ENCODE measurements around the gene MYO10.
A peak's percentile ranks its signal among the peaks of the same experiment; 100 is the strongest.

DNA sequence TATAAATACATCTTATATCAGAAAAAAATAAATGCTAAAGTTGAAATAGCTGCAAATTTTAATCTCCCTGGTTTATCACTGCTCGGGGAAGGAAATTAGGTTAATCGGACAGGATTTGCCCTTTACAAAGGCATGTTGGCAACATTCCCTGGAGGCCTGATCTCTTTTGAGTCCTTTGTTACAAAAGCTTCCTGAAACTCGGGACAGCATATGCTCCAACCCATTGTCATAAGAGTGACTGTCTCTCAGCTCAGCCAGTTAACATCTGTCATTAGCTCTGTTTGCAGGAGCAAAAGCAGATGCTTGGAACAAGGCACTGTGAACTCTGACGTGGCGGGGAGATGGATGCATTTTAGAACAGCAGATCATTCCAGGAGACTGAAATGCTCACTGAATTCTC, 80.6 kb downstream of the MYO10 start:
- TF ChIP-seq, protein P1, sequence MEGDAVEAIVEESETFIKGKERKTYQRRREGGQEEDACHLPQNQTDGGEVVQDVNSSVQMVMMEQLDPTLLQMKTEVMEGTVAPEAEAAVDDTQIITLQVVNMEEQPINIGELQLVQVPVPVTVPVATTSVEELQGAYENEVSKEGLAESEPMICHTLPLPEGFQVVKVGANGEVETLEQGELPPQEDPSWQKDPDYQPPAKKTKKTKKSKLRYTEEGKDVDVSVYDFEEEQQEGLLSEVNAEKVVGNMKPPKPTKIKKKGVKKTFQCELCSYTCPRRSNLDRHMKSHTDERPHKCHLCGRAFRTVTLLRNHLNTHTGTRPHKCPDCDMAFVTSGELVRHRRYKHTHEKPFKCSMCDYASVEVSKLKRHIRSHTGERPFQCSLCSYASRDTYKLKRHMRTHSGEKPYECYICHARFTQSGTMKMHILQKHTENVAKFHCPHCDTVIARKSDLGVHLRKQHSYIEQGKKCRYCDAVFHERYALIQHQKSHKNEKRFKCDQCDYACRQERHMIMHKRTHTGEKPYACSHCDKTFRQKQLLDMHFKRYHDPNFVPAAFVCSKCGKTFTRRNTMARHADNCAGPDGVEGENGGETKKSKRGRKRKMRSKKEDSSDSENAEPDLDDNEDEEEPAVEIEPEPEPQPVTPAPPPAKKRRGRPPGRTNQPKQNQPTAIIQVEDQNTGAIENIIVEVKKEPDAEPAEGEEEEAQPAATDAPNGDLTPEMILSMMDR (IDR thresholded peaks at IDR 0.05; ENCODE audit: extremely low read depth in 1 of 2, insufficient read depth in 1 of 2, low read depth in 1 of 2, low read length in 2 of 2) = no peak
- peak; percentile 47 for TF ChIP-seq POLR2AphosphoS5 (IDR thresholded peaks at IDR 0.05; ENCODE audit: insufficient read depth, low read depth, low read length)
- TF ChIP-seq EZH2 (IDR thresholded peaks at IDR 0.05; ENCODE audit: borderline replicate concordance, low read depth, low read length, severe bottlenecking) = no peak
- TF ChIP-seq JUN (IDR thresholded peaks at IDR 0.05; ENCODE audit: borderline replicate concordance, insufficient read depth, insufficient read length, low read depth) = no peak
- no peak for TF ChIP-seq POLR2A (IDR thresholded peaks at IDR 0.05; ENCODE audit: low read depth, low read length)
- TF ChIP-seq GATA2 (IDR thresholded peaks at IDR 0.05; ENCODE audit: insufficient read depth, insufficient read length, low read depth, low read length) = peak; percentile 62
- no peak for TF ChIP-seq MYC (IDR thresholded peaks at IDR 0.05; ENCODE audit: low read depth, low read length)
